Thoracic aorta (tissue), 2 donors: Measurements from ENCODE around the gene CTDP1. TPM values are rescaled to one million over a fixed set of nuclear protein-coding genes. Genes with fewer than 3 reads are reported as not detected.

Source experiments
- ATAC-seq: fragments of 150-250 bp; one replicate; pipeline ENCODE4 v1.8.0; 2017; ENCODE audit warnings: low read depth; ENCODE audit not compliant: insufficient number of reproducible peaks, low FRiP score
- DNase-seq: peaks from one replicate; pipeline ENCODE4 v3.0.0-alpha.2; 2020; ENCODE audit warnings: low spot score
- H3K27ac ChIP-seq, 2 donors: fragments of 200-600 bp; sonication (generic); 1 replicate in 1 of 2; 2 replicates in 1 of 2; pipeline ENCODE4 v1.5.1; 2016; ENCODE audit warnings: mild to moderate bottlenecking in 2 of 2, moderate library complexity in 2 of 2
- H3K27me3 ChIP-seq: fragments of 200-600 bp; sonication (generic); replicated peaks from 2 replicates; pipeline ENCODE4 v1.6.0; 2016; ENCODE audit warnings: mild to moderate bottlenecking; ENCODE audit not compliant: insufficient read depth
- H3K36me3 ChIP-seq: fragments of 200-600 bp; sonication (generic); one replicate; pipeline ENCODE4 v1.5.1; 2016
- H3K4me1 ChIP-seq, 2 donors: fragments of 200-600 bp; sonication (generic); 1 replicate in 1 of 2; 2 replicates in 1 of 2; pipeline versions ENCODE4 v1.5.1 to v1.6.0; 2016; ENCODE audit warnings: low read depth in 2 of 2, mild to moderate bottlenecking in 1 of 2; ENCODE audit not compliant: control insufficient read depth in 1 of 2
- H3K4me3 ChIP-seq: fragments of 200-600 bp; sonication (generic); 2 replicates; pipeline ENCODE4 v1.5.1; 2016; ENCODE audit warnings: mild to moderate bottlenecking
- H3K9me3 ChIP-seq: fragments of 200-600 bp; sonication (generic); 2 replicates; pipeline ENCODE4 v1.5.1; 2016
- total RNA-seq, 2 donors: library from RNA; depleted of rRNA; stranded (reverse); fragments of >200 nt; gene quantifications; one replicate each; pipeline versions ENCODE4 v1.1.0 to v1.2.3, GENCODE V29; 2016
- TF ChIP-seq, protein P1 (sequence below): fragments of 200-600 bp; sonication (generic); IDR thresholded peaks from one replicate; pipeline ENCODE4 v1.5.1; 2019; ENCODE audit warnings: antibody characterized with exemption

The CTDP1 gene
- total RNA-seq, 2 donors from 2014 or later: 25.0 to 28.0 TPM

DNA sequence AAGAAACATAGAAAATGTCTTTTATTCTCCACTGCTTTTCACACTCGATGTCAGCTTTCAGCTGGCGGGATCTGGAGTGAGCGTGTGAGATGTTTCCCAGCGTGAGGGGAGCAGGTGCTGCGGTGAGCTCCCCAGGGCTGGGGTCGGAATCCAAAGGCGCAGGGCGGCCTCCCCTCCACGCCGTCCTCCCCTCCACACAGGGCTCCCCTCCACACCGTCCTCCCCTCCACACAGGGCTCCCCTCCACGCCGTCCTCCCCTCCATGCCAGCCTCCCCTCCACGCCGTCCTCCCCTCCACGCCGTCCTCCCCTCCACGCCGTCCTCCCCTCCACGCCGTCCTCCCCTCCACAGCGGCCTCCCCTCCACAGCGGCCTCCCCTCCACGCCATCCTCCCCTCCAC, 91.2 kb downstream of the CTDP1 start:
- DNase-seq (no peak), ATAC-seq (no peak)
- Histone ChIP-seq H3K4me3 (no peak overlapping the region), H3K27me3 (no peaks in the 10 kb centered on the region), H3K4me1 (no peaks in the 10 kb centered on the region), H3K9me3 (peaks cover 8% of the 10 kb centered on the region), H3K36me3 (no peaks in the 10 kb centered on the region), H3K27ac (no peak overlapping the region)
- TF ChIP-seq, protein P1, sequence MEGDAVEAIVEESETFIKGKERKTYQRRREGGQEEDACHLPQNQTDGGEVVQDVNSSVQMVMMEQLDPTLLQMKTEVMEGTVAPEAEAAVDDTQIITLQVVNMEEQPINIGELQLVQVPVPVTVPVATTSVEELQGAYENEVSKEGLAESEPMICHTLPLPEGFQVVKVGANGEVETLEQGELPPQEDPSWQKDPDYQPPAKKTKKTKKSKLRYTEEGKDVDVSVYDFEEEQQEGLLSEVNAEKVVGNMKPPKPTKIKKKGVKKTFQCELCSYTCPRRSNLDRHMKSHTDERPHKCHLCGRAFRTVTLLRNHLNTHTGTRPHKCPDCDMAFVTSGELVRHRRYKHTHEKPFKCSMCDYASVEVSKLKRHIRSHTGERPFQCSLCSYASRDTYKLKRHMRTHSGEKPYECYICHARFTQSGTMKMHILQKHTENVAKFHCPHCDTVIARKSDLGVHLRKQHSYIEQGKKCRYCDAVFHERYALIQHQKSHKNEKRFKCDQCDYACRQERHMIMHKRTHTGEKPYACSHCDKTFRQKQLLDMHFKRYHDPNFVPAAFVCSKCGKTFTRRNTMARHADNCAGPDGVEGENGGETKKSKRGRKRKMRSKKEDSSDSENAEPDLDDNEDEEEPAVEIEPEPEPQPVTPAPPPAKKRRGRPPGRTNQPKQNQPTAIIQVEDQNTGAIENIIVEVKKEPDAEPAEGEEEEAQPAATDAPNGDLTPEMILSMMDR: no peak

DNA sequence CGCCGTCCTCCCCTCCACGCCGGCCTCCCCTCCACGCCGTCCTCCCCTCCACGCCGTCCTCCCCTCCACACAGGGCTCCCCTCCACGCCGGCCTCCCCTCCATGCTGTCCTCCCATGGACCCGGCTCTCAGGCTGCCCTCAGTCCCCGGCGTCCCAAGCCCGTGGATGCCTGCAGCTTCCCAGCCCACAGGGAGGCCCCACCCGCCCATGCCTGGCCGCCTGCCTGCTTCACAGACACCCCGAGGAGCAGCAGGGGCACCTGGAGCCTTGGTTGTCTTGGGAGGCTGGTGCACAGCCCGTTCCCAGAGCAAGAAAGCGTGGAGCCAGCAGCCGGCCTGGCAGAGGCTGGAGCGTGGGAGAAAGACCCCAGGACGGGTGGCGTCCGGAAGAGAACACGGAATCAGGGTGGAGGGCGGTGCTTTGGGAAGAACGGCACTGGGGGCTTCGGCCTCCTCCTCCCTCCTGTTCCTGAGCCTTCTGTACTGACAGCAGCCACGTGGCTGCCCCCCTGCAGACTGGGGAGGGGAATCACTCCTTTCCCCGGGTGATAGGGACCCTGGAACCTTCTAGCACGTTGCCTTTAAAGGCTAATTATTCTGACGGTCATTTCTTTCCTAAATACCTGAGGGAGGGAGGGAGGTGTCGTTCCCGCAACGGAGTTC, 92.0 kb downstream of the CTDP1 start:
- ATAC-seq: no peak
- Histone ChIP-seq H3K27me3 (no peaks in the 10 kb centered on the region), H3K4me1 (no peaks in the 10 kb centered on the region), H3K4me3 (no peak overlapping the region), H3K27ac (no peak overlapping the region), H3K9me3 (peaks cover 8% of the 10 kb centered on the region), H3K36me3 (no peaks in the 10 kb centered on the region)
- TF ChIP-seq, protein P1: no peak
- no peak for DNase-seq

GRCh38 chr18:79772108-79772864, 92.7 kb downstream of the CTDP1 start:
- H3K27ac ChIP-seq: no peak overlapping the region
- H3K4me1 ChIP-seq: no peaks in the 10 kb centered on the region
- ATAC-seq (no peak), DNase-seq (no peak)
- TF ChIP-seq, protein P1: no peak
- H3K9me3 ChIP-seq: peaks cover 8% of the 10 kb centered on the region
- H3K4me3 ChIP-seq: no peak overlapping the region
- H3K36me3 ChIP-seq: no peaks in the 10 kb centered on the region
- no peaks in the 10 kb centered on the region for H3K27me3 ChIP-seq

- ATAC-seq (no peak), DNase-seq (no peak)
- Histone ChIP-seq H3K4me3 (no peak overlapping the region), H3K9me3 (no peaks in the 10 kb centered on the region), H3K27ac (no peak overlapping the region), H3K36me3 (no peaks in the 10 kb centered on the region), H3K4me1 (no peaks in the 10 kb centered on the region), H3K27me3 (no peaks in the 10 kb centered on the region)
- TF ChIP-seq, protein P1: no peak
Observed at GRCh38 chr18:79772865-79773696, 93.5 kb downstream of the CTDP1 start.

GRCh38 chr18:79774111-79774510, 94.5 kb downstream of the CTDP1 start:
- no peaks in the 10 kb centered on the region for H3K27me3 ChIP-seq
- no peak overlapping the region for H3K27ac ChIP-seq
- TF ChIP-seq, protein P1: no peak
- H3K4me1 ChIP-seq: no peaks in the 10 kb centered on the region
- H3K9me3 ChIP-seq: no peaks in the 10 kb centered on the region
- DNase-seq (no peak), ATAC-seq (no peak)
- no peak overlapping the region for H3K4me3 ChIP-seq
- H3K36me3 ChIP-seq: no peaks in the 10 kb centered on the region
